WTC11 (cell line): Measurements from ENCODE around the gene SFTPD. TPM values are rescaled to one million over a fixed set of nuclear protein-coding genes. Genes with fewer than 3 reads are reported as not detected.

Source experiments
- ATAC-seq: fragments of 200-7000 bp; cut with Tn5 transposase; 2 replicates; pipeline ENCODE4 v1.10.0; 2021; ENCODE audit warnings: mild to moderate bottlenecking, moderate library complexity
- CTCF ChIA-PET: fragments of 300-600 bp; sonication (Branson Sonifier 250); formaldehyde crosslinking; loops from one replicate; lab custom pipeline; 2021; ENCODE audit warnings: antibody characterized with exemption; lab: Charles Lee
- POLR2A ChIA-PET: fragments of 350-600 bp; sonication (Branson Sonifier 250); formaldehyde crosslinking; loops from one replicate; lab custom pipeline; 2021; ENCODE audit warnings: antibody characterized with exemption; lab: Charles Lee
- DNase-seq: peaks from one replicate; pipeline ENCODE4 v3.0.0; 2021; ENCODE audit warnings: low spot score
- H3K27ac Mint-ChIP-seq: 2 replicates; pipeline ENCODE4 v1.8.0; 2021; ENCODE audit warnings: mixed read lengths
- H3K27me3 Mint-ChIP-seq: 2 replicates; pipeline ENCODE4 v1.8.0; 2021; ENCODE audit warnings: low read depth, mild to moderate bottlenecking, moderate library complexity, mixed read lengths
- H3K36me3 Mint-ChIP-seq: 2 replicates; pipeline ENCODE4 v1.8.0; 2021; ENCODE audit warnings: mixed read lengths
- H3K4me1 Mint-ChIP-seq: 2 replicates; pipeline ENCODE4 v1.8.0; 2022; ENCODE audit warnings: mixed read lengths
- H3K4me3 Mint-ChIP-seq: 2 replicates; pipeline ENCODE4 v1.8.0; 2021; ENCODE audit warnings: mild to moderate bottlenecking, moderate library complexity, mixed read lengths
- H3K9me3 Mint-ChIP-seq: 2 replicates; pipeline ENCODE4 v1.8.0; 2021; ENCODE audit warnings: mixed read lengths
- EMX1 ChIP-seq: fragments of 250-450 bp; sonication (Bioruptor Pico); IDR thresholded peaks from 2 replicates; pipeline ENCODE4 v1.8.0; 2021; ENCODE audit warnings: mild to moderate bottlenecking
- FOXK1 ChIP-seq: sonication (generic); formaldehyde crosslinking; IDR thresholded peaks from 2 replicates; pipeline ENCODE4 v1.8.0; 2022; ENCODE audit warnings: mild to moderate bottlenecking, moderate library complexity, missing genetic modification reagents
- FOXP1 ChIP-seq: sonication (generic); formaldehyde crosslinking; IDR thresholded peaks from 2 replicates; pipeline ENCODE4 v1.8.0; 2022; ENCODE audit warnings: missing genetic modification reagents, mild to moderate bottlenecking, moderate library complexity, borderline replicate concordance
- GTF2I ChIP-seq: fragments of 250-450 bp; sonication (Bioruptor Pico); conservative IDR thresholded peaks from 2 replicates; pipeline ENCODE4 v1.4.0; 2021; ENCODE audit warnings: mild to moderate bottlenecking
- IRF2 ChIP-seq: sonication (generic); formaldehyde crosslinking; IDR thresholded peaks from 2 replicates; pipeline ENCODE4 v1.8.0; 2022; ENCODE audit warnings: low read depth, missing genetic modification reagents, borderline replicate concordance
- JAZF1 ChIP-seq: fragments of 250-450 bp; sonication (Bioruptor Pico); IDR thresholded peaks from 2 replicates; pipeline ENCODE4 v1.9.0; 2021; ENCODE audit warnings: moderate library complexity, mild to moderate bottlenecking, inconsistent platforms
- NFATC4 ChIP-seq: fragments of 250-450 bp; sonication (Bioruptor Pico); IDR thresholded peaks from 2 replicates; pipeline ENCODE4 v1.9.0; 2021; ENCODE audit warnings: mild to moderate bottlenecking
- NR1H2 ChIP-seq: sonication (generic); formaldehyde crosslinking; IDR thresholded peaks from 2 replicates; pipeline ENCODE4 v1.9.0; 2021; ENCODE audit warnings: mild to moderate bottlenecking, moderate library complexity, missing genetic modification reagents
- SP1 ChIP-seq: sonication (generic); formaldehyde crosslinking; conservative IDR thresholded peaks from 2 replicates; pipeline ENCODE4 v1.8.1; 2022; ENCODE audit warnings: missing genetic modification reagents
- ZBTB21 ChIP-seq: sonication (generic); formaldehyde crosslinking; IDR thresholded peaks from 2 replicates; pipeline ENCODE4 v1.8.1; 2023; ENCODE audit warnings: mild to moderate bottlenecking, missing genetic modification reagents, borderline replicate concordance
- ZNF263 ChIP-seq: sonication (generic); formaldehyde crosslinking; IDR thresholded peaks from 2 replicates; pipeline ENCODE4 v1.8.1; 2022; ENCODE audit warnings: low read depth, mild to moderate bottlenecking, moderate library complexity, missing genetic modification reagents
- ZNF423 ChIP-seq: fragments of 250-450 bp; sonication (Bioruptor Pico); IDR thresholded peaks from 2 replicates; pipeline ENCODE4 v2.1.2; 2022; ENCODE audit warnings: mild to moderate bottlenecking, moderate library complexity
- ZNF671 ChIP-seq: fragments of 250-450 bp; sonication (Bioruptor Pico); IDR thresholded peaks from 2 replicates; pipeline ENCODE4 v1.8.0; 2021; ENCODE audit warnings: mild to moderate bottlenecking
- total RNA-seq: library from RNA; stranded (reverse); gene quantifications from 3 replicates; pipeline ENCODE4 v1.2.3, GENCODE V29; 2021
- TF ChIP-seq, protein P1 (sequence below): sonication (generic); formaldehyde crosslinking; IDR thresholded peaks from 2 replicates; pipeline ENCODE4 v1.8.1; 2023; ENCODE audit warnings: mild to moderate bottlenecking, moderate library complexity, missing genetic modification reagents
- TF ChIP-seq, protein P2 (sequence below): sonication (generic); formaldehyde crosslinking; IDR thresholded peaks from 2 replicates; pipeline ENCODE4 v1.8.1; 2022; ENCODE audit warnings: low read depth, mild to moderate bottlenecking, moderate library complexity, missing genetic modification reagents, borderline replicate concordance
- TF ChIP-seq, protein P3 (sequence below): sonication (generic); formaldehyde crosslinking; IDR thresholded peaks from 2 replicates; pipeline ENCODE4 v1.8.0; 2022; ENCODE audit warnings: mild to moderate bottlenecking, missing genetic modification reagents
- TF ChIP-seq, protein P4 (sequence below): sonication (generic); formaldehyde crosslinking; conservative IDR thresholded peaks from 2 replicates; pipeline ENCODE4 v1.8.1; 2023; ENCODE audit warnings: mild to moderate bottlenecking, low read depth, missing genetic modification reagents, moderate library complexity
- TF ChIP-seq, protein P5 (sequence below): sonication (generic); formaldehyde crosslinking; IDR thresholded peaks from 2 replicates; pipeline ENCODE4 v1.8.0; 2023; ENCODE audit warnings: missing genetic modification reagents
- TF ChIP-seq, protein P6 (sequence below): sonication (generic); formaldehyde crosslinking; IDR thresholded peaks from 2 replicates; pipeline ENCODE4 v1.8.0; 2022; ENCODE audit warnings: missing genetic modification reagents
- TF ChIP-seq, protein P7 (sequence below): sonication (generic); formaldehyde crosslinking; IDR thresholded peaks from 2 replicates; pipeline ENCODE4 v1.8.0; 2023; ENCODE audit warnings: mild to moderate bottlenecking, missing genetic modification reagents
- TF ChIP-seq, protein P8 (sequence below): sonication (generic); formaldehyde crosslinking; IDR thresholded peaks from 2 replicates; pipeline ENCODE4 v1.8.1; 2022; ENCODE audit warnings: missing genetic modification reagents, borderline replicate concordance

The SFTPD gene
- total RNA-seq, 1 experiment from 2014 or later = 0.66 TPM

DNA sequence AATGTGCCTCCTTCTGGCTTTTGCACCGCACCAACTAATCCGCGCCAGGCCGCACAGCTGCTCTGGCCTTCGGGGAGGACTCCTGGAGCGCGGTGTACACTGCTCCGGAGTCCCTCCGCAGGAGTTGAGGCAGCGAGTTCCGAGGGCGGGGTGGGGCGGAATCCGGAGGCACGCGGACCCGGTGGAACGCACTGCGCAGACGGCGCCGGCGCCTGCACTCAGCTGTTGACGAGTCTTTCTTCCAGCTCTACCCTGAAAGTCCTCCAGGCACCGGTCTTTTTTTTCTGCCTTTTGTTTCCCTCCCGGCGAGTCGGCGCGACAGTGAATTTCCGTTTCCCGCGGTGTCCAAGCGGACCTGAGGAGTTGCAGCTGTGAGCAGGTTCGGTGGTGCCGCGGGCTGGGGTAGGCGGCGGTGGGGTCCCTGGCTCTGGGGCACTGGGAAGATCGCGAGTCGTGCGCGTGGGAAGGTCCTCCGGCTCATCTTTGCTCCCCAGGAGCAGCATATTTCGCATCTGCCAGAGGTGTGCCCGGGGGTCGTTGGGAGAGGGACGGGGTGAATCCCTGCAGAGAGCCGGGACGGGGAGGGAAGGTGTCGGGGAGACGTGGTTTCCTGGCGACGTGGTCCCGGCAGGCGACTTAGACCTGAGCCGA is 44.1 kb downstream of the SFTPD start:
- peak; percentile 70 for DNase-seq
- peak overlapping the region; percentile 80; the same call in 1 of the 2 replicates for H3K27ac Mint-ChIP-seq
- H3K9me3 Mint-ChIP-seq = no peaks in the 10 kb centered on the region
- no peaks in the 10 kb centered on the region for H3K36me3 Mint-ChIP-seq
- H3K4me3 Mint-ChIP-seq = peak overlapping the region; percentile 96
- POLR2A ChIA-PET = no interaction called here
- ATAC-seq = peak; percentile 85
- H3K4me1 Mint-ChIP-seq = peaks cover 2% of the 10 kb centered on the region; the same call in 1 of the 2 replicates
- peaks cover 36% of the 10 kb centered on the region for H3K27me3 Mint-ChIP-seq
- CTCF ChIA-PET = interaction anchor here (1.0 to 1.6 kb wide), 3 partner anchors 8 to 356 kb away, joined by 3 to 4 read pairs (median 3); no protein-coding TSS in a partner anchor
- TF ChIP-seq GTF2I (CRISPR knock-in tag) = no peak
- TF ChIP-seq NR1H2 (CRISPR knock-in tag) = no peak
- TF ChIP-seq, protein P1, sequence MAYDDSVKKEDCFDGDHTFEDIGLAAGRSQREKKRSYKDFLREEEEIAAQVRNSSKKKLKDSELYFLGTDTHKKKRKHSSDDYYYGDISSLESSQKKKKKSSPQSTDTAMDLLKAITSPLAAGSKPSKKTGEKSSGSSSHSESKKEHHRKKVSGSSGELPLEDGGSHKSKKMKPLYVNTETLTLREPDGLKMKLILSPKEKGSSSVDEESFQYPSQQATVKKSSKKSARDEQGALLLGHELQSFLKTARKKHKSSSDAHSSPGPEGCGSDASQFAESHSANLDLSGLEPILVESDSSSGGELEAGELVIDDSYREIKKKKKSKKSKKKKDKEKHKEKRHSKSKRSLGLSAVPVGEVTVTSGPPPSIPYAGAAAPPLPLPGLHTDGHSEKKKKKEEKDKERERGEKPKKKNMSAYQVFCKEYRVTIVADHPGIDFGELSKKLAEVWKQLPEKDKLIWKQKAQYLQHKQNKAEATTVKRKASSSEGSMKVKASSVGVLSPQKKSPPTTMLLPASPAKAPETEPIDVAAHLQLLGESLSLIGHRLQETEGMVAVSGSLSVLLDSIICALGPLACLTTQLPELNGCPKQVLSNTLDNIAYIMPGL (CRISPR knock-in tag) = peak; percentile 64; the same call in 1 of the 2 replicates
- no peak for TF ChIP-seq IRF2 (CRISPR knock-in tag)
- TF ChIP-seq, protein P2, sequence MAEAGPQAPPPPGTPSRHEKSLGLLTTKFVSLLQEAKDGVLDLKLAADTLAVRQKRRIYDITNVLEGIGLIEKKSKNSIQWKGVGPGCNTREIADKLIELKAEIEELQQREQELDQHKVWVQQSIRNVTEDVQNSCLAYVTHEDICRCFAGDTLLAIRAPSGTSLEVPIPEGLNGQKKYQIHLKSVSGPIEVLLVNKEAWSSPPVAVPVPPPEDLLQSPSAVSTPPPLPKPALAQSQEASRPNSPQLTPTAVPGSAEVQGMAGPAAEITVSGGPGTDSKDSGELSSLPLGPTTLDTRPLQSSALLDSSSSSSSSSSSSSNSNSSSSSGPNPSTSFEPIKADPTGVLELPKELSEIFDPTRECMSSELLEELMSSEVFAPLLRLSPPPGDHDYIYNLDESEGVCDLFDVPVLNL (CRISPR knock-in tag) = peak; percentile 58; the same call in 1 of the 2 replicates
- TF ChIP-seq, protein P3, sequence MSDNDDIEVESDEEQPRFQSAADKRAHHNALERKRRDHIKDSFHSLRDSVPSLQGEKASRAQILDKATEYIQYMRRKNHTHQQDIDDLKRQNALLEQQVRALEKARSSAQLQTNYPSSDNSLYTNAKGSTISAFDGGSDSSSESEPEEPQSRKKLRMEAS = peak; percentile 51; the same call in 1 of the 2 replicates
- TF ChIP-seq ZNF263 (CRISPR knock-in tag) = peak; percentile 40; the same call in 1 of the 2 replicates
- TF ChIP-seq, protein P4, sequence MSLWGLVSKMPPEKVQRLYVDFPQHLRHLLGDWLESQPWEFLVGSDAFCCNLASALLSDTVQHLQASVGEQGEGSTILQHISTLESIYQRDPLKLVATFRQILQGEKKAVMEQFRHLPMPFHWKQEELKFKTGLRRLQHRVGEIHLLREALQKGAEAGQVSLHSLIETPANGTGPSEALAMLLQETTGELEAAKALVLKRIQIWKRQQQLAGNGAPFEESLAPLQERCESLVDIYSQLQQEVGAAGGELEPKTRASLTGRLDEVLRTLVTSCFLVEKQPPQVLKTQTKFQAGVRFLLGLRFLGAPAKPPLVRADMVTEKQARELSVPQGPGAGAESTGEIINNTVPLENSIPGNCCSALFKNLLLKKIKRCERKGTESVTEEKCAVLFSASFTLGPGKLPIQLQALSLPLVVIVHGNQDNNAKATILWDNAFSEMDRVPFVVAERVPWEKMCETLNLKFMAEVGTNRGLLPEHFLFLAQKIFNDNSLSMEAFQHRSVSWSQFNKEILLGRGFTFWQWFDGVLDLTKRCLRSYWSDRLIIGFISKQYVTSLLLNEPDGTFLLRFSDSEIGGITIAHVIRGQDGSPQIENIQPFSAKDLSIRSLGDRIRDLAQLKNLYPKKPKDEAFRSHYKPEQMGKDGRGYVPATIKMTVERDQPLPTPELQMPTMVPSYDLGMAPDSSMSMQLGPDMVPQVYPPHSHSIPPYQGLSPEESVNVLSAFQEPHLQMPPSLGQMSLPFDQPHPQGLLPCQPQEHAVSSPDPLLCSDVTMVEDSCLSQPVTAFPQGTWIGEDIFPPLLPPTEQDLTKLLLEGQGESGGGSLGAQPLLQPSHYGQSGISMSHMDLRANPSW (CRISPR knock-in tag) = no peak
- no peak for TF ChIP-seq JAZF1 (CRISPR knock-in tag)
- TF ChIP-seq, protein P5, sequence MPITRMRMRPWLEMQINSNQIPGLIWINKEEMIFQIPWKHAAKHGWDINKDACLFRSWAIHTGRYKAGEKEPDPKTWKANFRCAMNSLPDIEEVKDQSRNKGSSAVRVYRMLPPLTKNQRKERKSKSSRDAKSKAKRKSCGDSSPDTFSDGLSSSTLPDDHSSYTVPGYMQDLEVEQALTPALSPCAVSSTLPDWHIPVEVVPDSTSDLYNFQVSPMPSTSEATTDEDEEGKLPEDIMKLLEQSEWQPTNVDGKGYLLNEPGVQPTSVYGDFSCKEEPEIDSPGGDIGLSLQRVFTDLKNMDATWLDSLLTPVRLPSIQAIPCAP (CRISPR knock-in tag) = no peak
- 0 out of 2 replicates have a peak, but pooled peaks have one; percentile 20 for TF ChIP-seq ZNF423 (CRISPR knock-in tag)
- TF ChIP-seq FOXK1 (CRISPR knock-in tag) = 0 out of 2 replicates have a peak, but pooled peaks have one; percentile 20
- TF ChIP-seq, protein P6, sequence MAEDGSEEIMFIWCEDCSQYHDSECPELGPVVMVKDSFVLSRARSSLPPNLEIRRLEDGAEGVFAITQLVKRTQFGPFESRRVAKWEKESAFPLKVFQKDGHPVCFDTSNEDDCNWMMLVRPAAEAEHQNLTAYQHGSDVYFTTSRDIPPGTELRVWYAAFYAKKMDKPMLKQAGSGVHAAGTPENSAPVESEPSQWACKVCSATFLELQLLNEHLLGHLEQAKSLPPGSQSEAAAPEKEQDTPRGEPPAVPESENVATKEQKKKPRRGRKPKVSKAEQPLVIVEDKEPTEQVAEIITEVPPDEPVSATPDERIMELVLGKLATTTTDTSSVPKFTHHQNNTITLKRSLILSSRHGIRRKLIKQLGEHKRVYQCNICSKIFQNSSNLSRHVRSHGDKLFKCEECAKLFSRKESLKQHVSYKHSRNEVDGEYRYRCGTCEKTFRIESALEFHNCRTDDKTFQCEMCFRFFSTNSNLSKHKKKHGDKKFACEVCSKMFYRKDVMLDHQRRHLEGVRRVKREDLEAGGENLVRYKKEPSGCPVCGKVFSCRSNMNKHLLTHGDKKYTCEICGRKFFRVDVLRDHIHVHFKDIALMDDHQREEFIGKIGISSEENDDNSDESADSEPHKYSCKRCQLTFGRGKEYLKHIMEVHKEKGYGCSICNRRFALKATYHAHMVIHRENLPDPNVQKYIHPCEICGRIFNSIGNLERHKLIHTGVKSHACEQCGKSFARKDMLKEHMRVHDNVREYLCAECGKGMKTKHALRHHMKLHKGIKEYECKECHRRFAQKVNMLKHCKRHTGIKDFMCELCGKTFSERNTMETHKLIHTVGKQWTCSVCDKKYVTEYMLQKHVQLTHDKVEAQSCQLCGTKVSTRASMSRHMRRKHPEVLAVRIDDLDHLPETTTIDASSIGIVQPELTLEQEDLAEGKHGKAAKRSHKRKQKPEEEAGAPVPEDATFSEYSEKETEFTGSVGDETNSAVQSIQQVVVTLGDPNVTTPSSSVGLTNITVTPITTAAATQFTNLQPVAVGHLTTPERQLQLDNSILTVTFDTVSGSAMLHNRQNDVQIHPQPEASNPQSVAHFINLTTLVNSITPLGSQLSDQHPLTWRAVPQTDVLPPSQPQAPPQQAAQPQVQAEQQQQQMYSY = peak; percentile 77
- TF ChIP-seq SP1 (CRISPR knock-in tag) = no peak
- no peak for TF ChIP-seq NFATC4 (CRISPR knock-in tag)
- TF ChIP-seq FOXP1 (CRISPR knock-in tag) = peak; percentile 48; the same call in 1 of the 2 replicates
- TF ChIP-seq ZNF671 = no peak
- no peak for TF ChIP-seq EMX1 (CRISPR knock-in tag)
- TF ChIP-seq, protein P7, sequence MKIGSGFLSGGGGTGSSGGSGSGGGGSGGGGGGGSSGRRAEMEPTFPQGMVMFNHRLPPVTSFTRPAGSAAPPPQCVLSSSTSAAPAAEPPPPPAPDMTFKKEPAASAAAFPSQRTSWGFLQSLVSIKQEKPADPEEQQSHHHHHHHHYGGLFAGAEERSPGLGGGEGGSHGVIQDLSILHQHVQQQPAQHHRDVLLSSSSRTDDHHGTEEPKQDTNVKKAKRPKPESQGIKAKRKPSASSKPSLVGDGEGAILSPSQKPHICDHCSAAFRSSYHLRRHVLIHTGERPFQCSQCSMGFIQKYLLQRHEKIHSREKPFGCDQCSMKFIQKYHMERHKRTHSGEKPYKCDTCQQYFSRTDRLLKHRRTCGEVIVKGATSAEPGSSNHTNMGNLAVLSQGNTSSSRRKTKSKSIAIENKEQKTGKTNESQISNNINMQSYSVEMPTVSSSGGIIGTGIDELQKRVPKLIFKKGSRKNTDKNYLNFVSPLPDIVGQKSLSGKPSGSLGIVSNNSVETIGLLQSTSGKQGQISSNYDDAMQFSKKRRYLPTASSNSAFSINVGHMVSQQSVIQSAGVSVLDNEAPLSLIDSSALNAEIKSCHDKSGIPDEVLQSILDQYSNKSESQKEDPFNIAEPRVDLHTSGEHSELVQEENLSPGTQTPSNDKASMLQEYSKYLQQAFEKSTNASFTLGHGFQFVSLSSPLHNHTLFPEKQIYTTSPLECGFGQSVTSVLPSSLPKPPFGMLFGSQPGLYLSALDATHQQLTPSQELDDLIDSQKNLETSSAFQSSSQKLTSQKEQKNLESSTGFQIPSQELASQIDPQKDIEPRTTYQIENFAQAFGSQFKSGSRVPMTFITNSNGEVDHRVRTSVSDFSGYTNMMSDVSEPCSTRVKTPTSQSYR (CRISPR knock-in tag) = no peak
- TF ChIP-seq, protein P8, sequence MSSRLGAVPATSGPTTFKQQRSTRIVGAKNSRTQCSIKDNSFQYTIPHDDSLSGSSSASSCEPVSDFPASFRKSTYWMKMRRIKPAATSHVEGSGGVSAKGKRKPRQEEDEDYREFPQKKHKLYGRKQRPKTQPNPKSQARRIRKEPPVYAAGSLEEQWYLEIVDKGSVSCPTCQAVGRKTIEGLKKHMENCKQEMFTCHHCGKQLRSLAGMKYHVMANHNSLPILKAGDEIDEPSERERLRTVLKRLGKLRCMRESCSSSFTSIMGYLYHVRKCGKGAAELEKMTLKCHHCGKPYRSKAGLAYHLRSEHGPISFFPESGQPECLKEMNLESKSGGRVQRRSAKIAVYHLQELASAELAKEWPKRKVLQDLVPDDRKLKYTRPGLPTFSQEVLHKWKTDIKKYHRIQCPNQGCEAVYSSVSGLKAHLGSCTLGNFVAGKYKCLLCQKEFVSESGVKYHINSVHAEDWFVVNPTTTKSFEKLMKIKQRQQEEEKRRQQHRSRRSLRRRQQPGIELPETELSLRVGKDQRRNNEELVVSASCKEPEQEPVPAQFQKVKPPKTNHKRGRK (CRISPR knock-in tag) = no peak
- TF ChIP-seq ZBTB21 (CRISPR knock-in tag) = no peak
